Measurements from ENCODE around the gene TLR5. TPM values are rescaled to one million over a fixed set of nuclear protein-coding genes. Genes with fewer than 3 reads are reported as not detected.

The TLR5 gene
- total RNA-seq, 2 experiments from 2014 or later, result 0.11 to 0.38 TPM

GRCh38 chr1:223150443-223150842 lies 7.4 kb upstream of the TLR5 start:
- peaks cover 5% of the 10 kb centered on the region for H3K9me3 Mint-ChIP-seq
- ATAC-seq, result no peak
- no peak for DNase-seq
- peaks cover 13% of the 10 kb centered on the region for H3K4me1 Mint-ChIP-seq (ENCODE audit: low read depth)
- no peaks in the 10 kb centered on the region for H3K27me3 Mint-ChIP-seq
- no peaks in the 10 kb centered on the region for H3K36me3 Mint-ChIP-seq (ENCODE audit: low read depth)
- intact Hi-C loops (cut with micrococcal nuclease), result no loop called here
- no peak overlapping the region for H3K4me3 Mint-ChIP-seq
- ChIA-PET POLR2A (interaction anchor here (1.2 kb wide), 1 partner anchor 12 kb away, joined by 4 read pairs; no protein-coding TSS in a partner anchor), CTCF (interaction anchor here (1.4 to 6.8 kb wide), 6 partner anchors 10 to 27 kb away, joined by 3 to 42 read pairs (median 8); no protein-coding TSS in a partner anchor)
- no peak for TF ChIP-seq CTCF (IDR thresholded peaks at IDR 0.05)
- no peak overlapping the region for H3K27ac Mint-ChIP-seq

DNA sequence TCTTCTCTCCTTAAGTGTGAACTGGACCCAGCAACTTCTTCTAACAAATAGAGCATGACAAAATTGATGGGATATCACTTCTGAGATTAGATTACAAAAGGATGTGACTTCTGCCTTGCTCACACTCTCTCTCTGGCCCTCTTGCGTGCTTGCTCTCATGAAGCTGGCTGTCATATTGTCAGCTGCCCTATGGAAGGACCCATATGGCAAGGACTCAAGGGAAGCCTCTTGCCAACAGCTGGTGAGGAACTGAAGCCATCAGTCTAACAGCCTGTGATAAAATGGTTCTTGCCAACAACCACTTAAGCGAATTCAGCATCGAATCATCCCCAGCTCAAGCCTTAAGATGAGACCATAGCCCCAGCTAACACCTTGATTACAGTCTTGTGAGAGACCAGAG lies 4.8 kb upstream of the TLR5 start:
- Mint-ChIP-seq H3K27ac (no peak overlapping the region), H3K27me3 (no peaks in the 10 kb centered on the region), H3K9me3 (peaks cover 5% of the 10 kb centered on the region), H3K36me3 (ENCODE audit: low read depth) (no peaks in the 10 kb centered on the region), H3K4me3 (no peak overlapping the region), H3K4me1 (ENCODE audit: low read depth) (peaks cover 16% of the 10 kb centered on the region)
- no peak for TF ChIP-seq CTCF (IDR thresholded peaks at IDR 0.05)
- ChIA-PET CTCF (interaction anchor here (1.2 to 6.8 kb wide), 3 partner anchors 11 to 24 kb away, joined by 3 to 42 read pairs (median 4); no protein-coding TSS in a partner anchor), POLR2A (no interaction called here)
- intact Hi-C loops (cut with micrococcal nuclease), result no loop called here
- DNase-seq (no peak), ATAC-seq (no peak)

- POLR2A ChIA-PET, result no interaction called here
Measured at GRCh38 chr1:223147409-223147808, 4.4 kb upstream of the TLR5 start.

DNA sequence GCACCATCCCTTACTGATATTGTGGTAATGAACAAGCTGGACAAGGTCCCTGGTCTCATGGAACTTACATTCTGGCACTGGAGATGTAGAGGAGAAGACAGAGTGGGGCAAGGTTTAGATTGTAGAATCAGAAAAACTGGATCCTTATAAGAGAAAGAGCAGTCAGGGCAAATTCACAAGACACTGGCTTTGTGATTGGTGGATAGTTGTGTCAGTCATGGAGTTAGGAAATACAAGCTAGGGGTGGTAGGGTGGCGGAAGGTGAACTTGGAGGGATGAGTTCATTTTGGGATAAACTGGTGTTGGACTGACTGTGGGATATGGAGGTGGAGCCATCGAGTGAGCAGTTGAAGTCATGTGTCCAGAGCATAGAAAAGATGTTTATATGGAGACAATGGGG lies 3.7 kb upstream of the TLR5 start:
- intact Hi-C loops (cut with micrococcal nuclease), result no loop called here
- H3K36me3 Mint-ChIP-seq (ENCODE audit: low read depth), result no peaks in the 10 kb centered on the region
- H3K27ac Mint-ChIP-seq, result no peak overlapping the region
- H3K4me3 Mint-ChIP-seq, result no peak overlapping the region
- DNase-seq (no peak), ATAC-seq (no peak)
- peaks cover 14% of the 10 kb centered on the region for H3K4me1 Mint-ChIP-seq (ENCODE audit: low read depth)
- ChIA-PET POLR2A (no interaction called here), CTCF (interaction anchor here (1.5 to 6.8 kb wide), 2 partner anchors 13 to 23 kb away, joined by 4 to 42 read pairs; no protein-coding TSS in a partner anchor)
- H3K27me3 Mint-ChIP-seq, result no peaks in the 10 kb centered on the region
- H3K9me3 Mint-ChIP-seq, result peaks cover 5% of the 10 kb centered on the region
- no peak for TF ChIP-seq CTCF (IDR thresholded peaks at IDR 0.05)

More at GRCh38 chr1:223147409-223147808, 4.4 kb upstream of the TLR5 start:
- DNase-seq (no peak), ATAC-seq (no peak)
- H3K27ac Mint-ChIP-seq, result no peak overlapping the region
- H3K27me3 Mint-ChIP-seq, result no peaks in the 10 kb centered on the region
- H3K4me1 Mint-ChIP-seq (ENCODE audit: low read depth), result peaks cover 14% of the 10 kb centered on the region
- no peak for TF ChIP-seq CTCF (IDR thresholded peaks at IDR 0.05)
- no peaks in the 10 kb centered on the region for H3K36me3 Mint-ChIP-seq (ENCODE audit: low read depth)
- CTCF ChIA-PET, result interaction anchor here (1.5 to 6.8 kb wide), 2 partner anchors 14 to 23 kb away, joined by 4 to 42 read pairs; no protein-coding TSS in a partner anchor
- H3K9me3 Mint-ChIP-seq, result peaks cover 5% of the 10 kb centered on the region
- intact Hi-C loops (cut with micrococcal nuclease), result no loop called here
- no peak overlapping the region for H3K4me3 Mint-ChIP-seq

DNA sequence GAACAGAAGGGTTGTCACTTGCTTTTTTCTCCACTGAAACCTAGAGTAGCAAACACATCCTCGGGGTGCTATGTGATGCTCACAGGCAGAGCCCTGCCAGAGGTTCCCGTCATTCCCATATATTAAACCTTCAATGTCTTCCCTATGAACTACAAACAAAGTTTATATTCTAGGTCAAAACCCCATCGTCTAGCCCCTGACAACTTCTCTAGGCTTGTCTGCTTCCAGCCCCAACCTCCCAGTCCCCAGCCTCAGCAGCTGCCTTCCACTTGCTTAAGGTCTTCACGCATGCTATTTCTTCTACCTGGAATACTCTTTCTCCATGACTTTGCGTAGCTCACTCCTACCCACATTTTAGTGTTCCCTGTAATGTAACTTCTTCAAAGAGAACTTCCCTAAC lies 1.9 kb upstream of the TLR5 start:
- Mint-ChIP-seq H3K4me3 (no peak overlapping the region), H3K27ac (no peak overlapping the region), H3K4me1 (ENCODE audit: low read depth) (peaks cover 14% of the 10 kb centered on the region), H3K9me3 (peaks cover 5% of the 10 kb centered on the region), H3K36me3 (ENCODE audit: low read depth) (no peaks in the 10 kb centered on the region), H3K27me3 (no peaks in the 10 kb centered on the region)
- POLR2A ChIA-PET, result interaction anchor here (0.9 kb wide), 1 partner anchor 36 kb away, joined by 3 read pairs; no protein-coding TSS in a partner anchor
- DNase-seq, result no peak
- ATAC-seq, result no peak
- CTCF ChIA-PET, result interaction anchor here (1.1 to 3.7 kb wide), 5 partner anchors 11 to 100 kb away, joined by 3 to 60 read pairs (median 5); no protein-coding TSS in a partner anchor
- no peak for TF ChIP-seq CTCF (IDR thresholded peaks at IDR 0.05)
- intact Hi-C loops (cut with micrococcal nuclease), result no loop called here

All from activated CD8-positive, alpha-beta T cell treated with anti-CD3 and anti-CD28 coated beads for 36 hours (primary cell).